Activated CD4-positive, alpha-beta T cell treated with anti-CD3 and anti-CD28 coated beads, Interleukin-2, amount 50 U/mL, for 16 hours (primary cell): ENCODE measurements around the gene CHCHD6.

ENCODE experiments used
- DNase-seq: peaks from one replicate; pipeline ENCODE4 v3.0.0-alpha.2; 2020

Gene CHCHD6

DNA sequence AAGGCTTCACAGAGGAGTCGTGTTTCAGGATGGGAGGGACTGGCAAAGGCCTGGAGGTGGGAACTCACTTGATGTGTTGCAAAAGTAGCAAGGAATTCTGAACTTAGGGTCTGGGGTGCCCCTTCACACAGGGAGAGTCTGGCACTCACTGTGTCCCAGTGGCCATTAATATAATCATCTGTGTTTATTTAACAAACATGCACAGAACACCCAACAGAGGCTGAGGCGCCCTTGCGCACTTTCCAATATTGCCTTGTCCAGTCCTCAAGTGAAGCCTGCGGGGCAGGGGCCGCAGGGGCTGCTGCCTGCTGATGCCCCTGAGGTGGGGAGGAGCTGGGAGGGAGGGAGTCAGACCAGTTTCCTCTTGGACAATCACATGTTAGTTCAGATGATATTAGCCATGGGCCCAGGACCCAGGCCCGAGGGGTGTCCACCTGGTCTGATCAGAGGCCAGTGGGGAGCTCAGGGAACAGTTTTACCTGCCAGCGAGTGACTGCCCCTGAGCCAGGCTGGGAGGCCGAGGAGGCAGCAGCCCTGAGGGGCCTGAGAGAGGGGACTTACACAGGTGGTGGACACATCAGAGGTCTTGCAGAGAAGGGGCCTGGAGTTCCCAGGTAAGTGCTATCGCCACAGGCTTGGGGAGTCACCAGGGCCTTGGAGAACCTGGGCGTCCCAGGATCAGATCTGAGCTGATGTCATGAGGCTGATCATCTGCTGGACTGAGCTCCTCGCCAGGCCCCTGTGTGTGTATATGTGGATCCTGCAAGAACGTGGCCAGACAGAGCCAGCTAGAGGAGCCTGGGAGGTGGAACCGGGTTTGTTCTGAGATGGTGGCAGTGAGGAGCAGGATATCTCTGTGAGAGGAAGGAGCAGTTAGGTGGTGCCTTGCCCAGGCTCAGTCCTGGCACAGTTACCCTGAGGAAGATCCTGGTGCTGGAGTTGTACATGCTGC lies 35.3 kb upstream of the CHCHD6 start:
- no peak for DNase-seq

DNA sequence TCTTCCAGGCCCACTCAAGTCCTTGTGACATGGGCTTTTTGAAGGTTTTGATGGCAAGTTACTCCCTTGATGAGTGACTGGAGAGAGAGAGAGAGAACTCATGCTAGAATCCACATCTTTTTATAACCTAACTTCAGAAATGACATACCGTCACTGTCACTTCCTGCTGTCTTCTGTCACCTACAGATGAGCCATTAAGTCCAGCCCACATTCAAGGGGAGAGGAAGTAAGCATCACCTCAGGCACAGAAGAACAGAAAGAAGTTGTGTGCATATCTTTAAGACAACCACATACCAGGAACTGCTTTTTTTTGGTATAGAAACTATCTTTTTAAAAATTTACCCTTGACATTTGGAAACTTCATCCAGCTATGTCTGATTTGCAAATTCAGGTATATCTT lies 32.5 kb upstream of the CHCHD6 start:
- DNase-seq, result peak; percentile 26

DNA sequence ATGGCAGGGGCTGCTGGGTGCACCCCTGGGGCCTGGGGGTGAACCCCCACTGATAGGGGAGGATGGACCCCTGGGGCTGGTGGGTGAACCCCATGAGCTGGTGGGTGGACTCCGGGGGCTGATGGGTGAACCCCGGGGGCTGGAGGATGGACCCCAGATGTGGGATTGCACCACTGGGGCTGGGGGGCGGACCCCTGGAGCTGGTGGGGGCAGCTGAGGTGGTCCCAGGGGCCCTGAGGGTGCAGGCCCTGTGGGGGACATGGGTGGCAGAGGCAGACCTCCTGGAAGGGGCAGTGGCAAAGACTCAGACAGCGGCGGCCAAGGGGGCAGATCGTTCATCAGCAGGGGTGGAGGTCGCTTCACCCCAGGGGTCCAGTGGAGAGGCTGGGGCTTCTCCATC lies 31.7 kb upstream of the CHCHD6 start:
- DNase-seq, result no peak

DNA sequence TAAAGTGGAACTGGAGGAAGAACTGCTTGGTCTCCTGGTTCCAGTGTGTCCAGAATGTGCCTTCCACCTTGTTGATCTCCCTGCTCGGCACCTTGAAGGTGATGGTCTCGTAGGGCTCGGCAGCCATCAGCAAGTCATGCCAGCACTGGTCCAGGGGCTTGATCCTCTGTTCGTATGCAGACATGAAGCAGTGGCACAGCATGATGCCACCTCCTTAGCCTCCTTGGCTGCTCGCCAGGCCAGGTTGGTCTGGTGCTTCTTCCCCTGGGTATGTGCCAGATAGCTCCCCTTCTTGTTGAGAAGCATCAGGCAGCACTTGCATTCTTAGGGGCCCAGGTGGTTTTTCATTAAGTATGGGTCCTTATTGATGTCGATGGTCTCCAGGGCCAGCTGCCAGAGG lies 31.3 kb upstream of the CHCHD6 start:
- no peak for DNase-seq

DNA sequence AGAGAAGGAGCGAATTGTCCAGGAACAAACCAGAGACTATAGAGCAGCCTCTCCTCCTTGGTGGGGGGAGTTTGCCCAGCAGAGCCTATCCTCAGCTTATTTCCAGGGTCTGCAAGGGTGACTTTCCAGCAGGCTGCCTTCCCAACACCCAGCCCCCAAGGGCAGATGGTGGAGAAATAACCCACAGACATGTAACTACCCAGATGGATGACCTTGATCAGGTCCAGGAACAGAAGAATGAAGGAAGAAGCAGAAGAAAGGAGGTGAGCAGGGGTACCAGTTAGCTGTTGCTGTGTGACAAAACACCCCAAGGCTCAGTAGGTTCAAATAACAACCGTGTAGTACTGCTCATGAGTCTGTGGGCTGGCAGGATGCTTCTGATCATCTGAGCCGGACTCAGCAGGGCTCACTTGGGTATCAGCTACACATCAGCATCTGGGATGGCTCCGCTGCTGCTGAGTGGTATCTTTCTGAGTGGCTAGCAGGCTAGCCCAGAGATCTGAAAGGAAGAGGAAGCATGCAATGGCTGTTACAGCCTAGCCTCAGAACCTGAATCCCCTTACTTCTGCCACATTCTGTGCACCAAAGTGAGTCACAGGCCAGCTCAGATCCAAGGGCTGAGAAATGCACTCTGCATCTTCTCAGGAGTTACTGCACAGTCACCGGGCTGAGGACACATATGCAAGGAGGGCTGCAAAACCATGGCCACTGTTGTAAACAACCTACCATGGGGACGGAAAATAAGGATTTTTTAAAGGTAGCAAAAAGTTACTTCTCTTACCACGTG lies 26.9 kb upstream of the CHCHD6 start:
- DNase-seq, result no peak

DNA sequence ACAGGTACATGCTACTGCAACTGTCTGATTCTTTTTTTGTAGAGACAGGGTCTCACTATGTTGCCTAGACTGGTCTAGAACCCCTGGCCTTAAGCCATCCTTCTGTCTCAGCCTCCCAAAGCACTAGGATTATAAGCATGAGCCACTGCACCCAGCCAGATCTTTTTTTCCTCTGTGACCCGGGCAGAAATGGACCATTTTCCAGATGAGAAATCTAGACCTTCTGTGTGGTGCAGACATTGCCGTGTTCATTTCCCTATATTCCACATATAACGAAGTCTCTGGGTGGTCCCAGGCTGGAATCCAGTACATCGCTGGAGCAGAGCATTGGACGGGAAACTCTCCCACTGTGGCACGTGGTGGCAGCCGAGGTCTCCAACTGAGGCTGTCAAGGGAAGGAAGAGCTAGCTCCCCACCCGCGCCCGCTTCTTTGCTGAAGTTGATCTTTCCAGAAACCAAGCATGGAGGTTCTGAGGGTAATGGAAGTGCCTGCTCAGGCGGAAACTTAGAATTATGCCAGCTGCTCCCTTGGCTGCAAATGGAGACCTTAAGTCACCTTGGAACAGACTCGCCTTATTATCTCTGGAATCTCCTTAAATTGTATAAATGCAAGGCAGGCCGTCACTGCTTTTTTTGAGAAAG lies 26.1 kb upstream of the CHCHD6 start:
- DNase-seq, result no peak

DNA sequence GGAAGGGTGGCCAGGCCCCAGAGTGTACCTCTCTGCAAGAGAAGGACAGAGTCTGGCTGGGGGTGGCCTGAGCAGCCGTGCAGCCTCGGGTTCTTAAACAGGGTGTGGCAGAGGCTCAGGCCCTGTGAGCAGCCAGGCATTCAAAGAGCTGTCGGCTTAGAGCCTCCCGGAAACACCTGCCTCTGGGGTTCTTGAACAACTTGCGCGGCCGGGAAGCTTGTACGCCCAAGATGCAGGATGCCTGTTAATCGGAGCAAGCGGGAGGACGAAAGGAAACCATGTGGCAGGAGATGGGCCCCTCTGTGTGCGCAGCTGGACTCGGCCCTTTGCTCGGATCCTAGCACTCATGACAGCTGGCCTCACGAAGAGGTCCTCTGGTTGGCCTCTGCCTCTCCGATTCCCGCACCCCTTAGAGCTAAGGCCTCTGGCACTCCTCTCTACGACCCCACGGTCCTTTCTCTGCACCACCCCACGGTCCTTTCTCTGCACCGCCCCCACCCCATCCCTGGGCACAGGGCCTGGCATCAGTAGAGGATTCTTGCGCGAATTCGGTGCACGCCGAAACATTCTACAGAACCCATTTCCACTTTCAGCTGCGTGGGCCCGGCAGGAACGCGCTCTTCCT lies 25.2 kb upstream of the CHCHD6 start:
- DNase-seq, result no peak

DNA sequence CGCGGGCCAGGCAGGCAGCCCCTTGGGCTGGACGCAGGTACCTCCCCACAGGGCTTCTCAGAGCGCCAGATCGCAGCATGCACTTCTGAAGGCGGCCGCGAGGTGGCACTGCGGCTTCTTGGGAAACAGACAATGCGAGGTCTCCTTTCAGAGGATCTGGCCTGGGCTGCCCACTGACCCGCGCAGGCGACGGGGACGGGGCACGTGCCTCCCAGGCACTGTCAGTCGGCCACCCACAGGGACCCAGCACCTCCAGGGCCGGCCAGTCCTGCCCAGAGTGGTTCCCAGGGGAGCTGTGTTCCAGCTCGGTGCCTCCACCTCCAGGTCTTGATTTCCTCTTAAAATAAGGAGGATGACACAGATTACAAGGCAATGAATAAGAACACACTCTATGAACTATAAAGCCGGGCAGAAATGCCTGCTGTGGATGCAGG lies 24.7 kb upstream of the CHCHD6 start:
- peak; percentile 78 for DNase-seq

DNA sequence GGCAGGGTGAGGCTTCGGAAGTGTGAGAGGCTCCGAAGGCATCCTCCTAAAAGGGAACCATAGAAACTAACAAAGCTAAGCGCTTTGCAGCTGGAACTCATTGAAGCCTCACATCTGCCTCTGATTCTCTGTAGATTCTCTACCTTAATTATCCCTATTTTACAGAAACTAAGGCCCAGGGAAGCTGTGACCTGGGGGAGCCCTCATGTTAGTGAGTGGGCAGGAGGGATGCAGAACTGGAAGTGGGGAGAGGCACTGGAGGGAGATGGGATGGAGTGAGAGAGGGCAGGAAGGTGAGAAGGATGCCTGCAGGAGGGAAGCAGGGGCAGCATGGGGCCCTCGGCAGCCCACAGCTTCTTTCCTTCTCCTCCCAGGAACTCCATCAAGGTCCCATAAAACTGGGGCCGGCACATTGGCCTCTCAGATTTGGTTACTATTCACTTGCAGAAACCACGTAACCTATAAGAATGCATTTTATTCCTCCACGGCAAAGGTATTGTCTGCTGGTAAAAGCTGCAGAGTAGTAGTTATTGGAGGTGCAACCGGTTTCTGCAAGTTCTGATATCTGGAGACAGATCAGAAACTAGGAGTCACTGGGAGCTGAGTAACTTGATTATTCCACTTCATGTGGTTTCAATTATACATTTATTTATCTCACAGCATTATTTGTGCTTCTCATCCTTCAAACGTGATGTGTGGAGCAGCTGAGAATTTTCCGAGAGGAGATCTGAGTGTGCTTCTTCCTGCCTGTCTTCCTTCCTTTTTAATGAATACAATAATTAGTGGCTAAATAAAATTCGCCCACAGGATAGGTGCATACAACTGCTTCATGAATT lies 24.0 kb upstream of the CHCHD6 start:
- no peak for DNase-seq

DNA sequence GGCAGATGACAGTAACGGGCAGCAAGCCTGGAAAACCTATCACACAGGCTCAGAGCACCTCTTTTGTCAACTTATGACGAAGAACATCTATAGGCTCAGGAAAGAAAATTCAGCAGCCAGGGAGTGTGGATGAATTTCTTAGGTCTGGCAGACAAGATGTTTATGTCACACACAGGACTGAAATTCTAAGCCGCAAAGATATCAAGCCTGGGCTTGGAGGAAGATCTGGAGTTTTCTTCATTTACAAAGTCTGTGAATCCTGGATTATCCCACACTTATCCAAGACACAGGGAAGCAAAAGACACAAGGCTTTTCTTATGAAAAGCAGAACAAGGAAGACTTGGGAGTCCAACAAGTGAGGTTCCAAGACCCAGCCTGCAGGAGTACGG lies 23.4 kb upstream of the CHCHD6 start:
- no peak for DNase-seq

DNA sequence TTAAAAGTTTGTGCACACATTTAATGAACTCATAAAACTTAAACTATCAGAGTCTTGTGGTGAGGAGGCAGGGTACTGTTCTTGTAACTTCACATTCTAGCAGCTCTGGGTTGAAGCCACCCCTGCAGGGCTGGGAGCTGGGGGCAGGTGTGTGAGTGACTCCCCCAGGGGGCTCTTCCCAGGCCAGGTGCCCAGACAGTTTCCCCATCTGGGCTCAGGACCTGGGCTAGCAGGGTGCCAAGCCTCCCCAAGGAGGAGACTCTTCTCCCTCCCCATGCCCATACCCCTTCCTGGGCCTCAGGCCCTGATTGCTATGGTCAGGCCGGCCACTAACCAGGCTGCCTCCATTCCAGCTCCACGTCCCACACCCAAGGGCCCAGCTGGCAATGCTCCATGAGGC lies 22.0 kb upstream of the CHCHD6 start:
- DNase-seq, result no peak

DNA sequence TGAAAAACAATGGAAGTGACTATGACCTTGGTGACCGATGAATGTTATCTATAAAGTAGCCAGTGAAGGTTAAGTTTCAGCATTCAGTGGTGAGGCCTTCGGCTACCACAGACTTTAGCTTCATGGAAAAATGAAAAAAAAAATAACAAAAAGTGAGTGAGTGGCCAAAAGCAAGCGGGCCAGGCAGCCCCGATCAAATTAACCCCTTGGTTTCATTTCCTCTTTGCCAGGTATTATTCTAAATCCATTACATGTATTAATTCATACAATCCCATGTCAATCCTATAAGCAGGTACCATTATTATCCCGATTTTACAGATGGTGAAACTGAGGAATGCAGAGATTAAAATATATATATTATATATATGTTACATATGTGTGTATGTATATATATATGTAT lies 21.0 kb upstream of the CHCHD6 start:
- no peak for DNase-seq

DNA sequence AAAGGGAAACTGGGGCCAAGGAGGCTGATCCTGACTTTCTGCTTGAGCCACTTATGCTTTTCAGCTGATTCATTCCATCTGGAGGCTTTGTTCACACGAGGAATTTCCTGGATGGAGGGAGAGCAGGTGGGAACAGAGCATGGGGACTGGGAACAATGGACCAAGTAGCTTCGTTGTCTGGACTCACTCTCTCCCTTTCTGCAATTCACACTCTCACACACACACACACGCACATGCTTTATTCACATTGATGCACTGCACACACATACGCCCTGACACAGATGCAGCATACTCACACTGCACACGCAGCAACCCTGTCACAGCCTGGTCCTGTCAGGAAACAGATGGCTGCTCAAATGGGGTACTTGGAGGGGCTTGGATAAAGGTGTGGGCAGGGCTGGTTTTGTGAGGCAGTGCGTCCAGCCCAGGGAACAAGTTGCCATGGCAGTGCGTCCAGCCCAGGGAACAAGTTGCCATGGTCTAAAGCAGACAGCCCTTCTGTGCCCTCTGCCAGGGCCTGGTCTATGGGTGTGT lies 19.8 kb upstream of the CHCHD6 start:
- no peak for DNase-seq

DNA sequence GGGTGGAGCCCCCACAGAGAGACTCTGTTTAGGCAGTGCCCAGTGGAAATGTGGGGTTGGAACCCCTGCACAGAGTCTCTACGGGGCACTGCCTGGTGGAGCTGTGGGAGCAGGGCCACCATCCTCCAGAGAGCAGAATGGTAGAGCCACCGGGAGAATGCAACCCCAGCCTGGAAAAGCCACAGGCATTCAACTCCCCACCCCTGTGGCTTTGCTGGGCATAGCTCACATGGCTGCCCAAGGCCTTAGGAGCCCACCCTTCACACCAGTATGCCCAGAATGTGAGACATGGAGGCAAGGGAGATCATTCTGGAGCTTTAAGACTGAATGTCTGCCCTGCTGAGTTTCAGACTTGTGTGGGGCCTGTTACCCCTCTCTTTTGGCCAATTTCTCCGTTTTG lies 19.0 kb upstream of the CHCHD6 start:
- no peak for DNase-seq

DNA sequence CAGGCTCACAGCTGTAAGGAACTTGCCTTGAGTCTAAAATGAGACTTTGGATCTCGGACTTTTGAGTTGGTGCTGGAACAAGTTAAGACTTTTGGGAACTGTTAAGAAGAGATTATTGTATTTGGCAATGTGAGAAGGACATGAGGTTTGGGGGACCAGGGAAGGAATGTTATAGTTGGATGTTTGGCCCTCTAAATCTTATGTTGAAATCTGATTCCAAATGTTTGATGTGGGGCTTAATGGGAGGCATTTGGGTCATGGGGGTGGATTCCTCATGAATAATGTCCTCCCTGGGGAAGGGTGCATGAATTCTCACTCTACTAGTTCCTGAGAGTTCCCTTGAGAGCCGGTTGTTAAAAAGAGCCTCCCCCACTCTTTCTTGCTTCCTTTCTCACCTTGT lies 18.5 kb upstream of the CHCHD6 start:
- no peak for DNase-seq

DNA sequence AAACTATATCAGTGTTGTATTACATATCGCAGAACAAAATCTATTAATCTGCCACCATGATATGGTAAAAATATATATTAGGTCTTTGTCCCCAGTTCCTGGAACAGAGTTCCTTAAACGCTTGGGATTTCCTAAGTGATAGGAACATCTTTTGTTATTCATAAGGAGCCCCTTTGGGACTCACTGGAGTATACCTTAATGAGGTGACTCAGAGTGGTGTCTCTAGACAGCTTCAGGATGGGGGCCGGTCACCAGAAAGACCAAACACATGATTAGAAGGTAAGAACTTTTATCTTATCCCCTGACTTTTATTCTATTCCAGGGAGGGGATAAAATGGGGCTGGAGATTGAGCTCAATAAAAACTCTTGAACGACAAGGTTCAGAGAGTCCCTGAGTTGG lies 12.3 kb upstream of the CHCHD6 start:
- DNase-seq, result no peak

DNA sequence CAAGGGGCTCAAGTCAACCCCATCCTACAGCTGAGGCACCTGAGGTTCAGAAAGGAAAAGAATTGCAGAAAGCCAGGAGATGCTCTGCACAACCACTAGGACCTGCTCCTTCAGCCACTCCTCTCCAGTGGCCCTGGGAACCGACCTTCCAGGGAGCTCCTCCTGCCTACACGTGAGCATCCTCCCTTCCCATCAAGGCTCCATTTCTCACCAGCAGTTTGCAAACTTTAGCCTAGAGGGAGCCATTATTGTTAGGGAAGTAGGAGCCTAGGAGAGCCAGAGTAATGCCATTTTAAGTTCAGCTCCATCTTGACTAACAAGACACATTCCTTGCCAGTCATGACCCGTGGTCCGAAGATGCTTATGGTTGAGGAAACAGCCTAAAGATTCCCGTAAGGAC lies 11.2 kb upstream of the CHCHD6 start:
- DNase-seq, result no peak

DNA sequence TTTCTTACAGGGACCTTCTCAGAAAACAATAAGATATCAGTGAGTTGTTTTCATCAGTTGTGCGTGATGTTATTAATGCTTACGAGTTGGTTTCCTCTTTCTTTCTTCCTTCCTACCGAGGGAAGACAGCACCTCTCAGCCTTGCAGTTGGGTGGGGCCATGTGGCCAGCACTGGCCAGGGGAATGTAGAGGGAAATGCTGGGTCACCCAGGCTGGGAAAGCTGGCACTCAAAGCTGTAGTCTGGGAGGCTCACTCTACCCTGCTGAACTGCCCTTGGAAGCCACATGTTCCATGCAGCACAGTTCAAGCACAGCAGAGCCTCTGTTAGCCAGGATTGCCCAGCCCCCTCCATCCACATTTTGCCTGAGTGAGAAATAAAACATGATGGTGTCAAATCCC lies 10.1 kb upstream of the CHCHD6 start:
- DNase-seq, result no peak

DNA sequence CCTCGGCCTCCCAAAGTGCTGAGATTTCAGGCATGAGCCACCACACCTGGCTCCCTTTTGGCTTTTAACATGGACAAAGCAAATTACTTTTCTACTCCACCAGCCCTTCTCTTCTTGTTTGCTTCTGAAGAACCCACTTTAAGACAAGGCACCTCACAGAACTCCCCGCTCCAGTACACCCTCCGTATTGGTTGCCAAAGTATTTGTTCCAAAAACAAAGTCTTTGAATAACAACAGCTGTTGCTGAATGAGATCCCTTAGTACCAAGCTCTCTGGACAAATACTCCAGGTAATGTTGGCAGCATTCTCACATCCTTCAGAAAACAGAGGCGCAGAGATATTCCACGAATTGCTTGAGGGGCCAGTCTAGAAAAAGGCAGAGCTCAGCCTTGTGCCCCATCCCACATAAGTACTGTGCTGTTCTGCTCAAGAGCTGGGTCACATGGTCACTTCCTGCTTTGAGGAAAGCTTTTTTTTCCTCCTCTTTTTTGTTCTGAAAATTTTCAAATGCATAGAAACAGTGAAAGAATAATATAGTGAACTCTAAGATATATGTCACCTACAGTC lies 7.3 kb upstream of the CHCHD6 start:
- no peak for DNase-seq

DNA sequence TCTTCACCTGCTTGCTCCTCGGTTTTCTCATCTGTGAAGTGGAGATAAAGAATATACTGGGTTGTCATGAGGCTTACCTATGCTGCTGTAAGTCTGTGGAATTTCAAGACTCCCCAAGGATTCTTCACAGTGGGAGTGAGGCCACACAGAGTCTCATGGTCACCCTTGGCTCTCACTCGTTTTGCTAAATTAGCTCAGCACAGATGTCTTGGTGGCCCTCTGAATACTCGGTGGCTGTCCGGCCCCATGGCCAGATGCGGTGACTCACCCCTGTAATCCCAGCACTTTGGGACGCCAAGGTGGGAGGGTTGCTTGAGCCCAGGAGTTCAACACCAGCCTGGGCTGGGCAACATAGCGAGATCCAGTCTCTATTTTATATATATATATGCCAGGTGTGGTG lies 5.0 kb upstream of the CHCHD6 start:
- no peak for DNase-seq

DNA sequence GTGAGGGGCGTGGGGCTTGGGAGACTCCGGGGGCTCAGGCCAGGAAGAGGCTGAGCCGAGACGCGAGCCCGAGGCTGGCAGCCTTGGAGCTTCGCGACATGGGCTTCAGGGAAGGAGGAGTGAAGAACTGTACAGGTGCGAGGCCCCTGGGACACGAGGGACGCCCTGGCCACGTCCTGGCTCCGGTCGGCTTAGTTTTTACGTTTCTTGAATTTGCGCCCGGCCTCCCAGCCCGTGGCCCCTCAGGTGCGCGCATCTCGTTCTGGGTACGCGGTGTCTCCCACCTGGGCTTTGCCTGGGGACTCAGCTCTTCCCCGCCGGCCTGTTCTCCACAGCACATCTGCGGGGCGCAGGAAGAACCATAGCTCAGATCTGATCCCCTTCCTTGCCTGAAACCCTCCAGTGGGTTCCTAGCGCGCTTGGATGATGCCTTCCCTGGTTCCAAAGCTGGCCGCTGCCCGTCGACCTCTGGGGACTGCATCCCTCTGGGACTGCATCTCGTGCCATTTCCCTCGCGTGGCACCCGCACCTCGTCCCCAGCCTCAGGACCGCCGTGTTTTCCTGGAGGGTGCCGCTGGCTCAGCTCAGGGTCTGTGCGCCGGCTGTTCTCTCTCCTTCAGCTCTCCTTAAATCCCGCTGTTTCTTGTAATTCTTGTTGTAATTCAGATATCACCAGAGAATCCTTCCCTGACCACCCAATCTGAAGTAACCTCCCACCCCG lies 614 bp downstream of the CHCHD6 start:
- peak; percentile 6 for DNase-seq
